Measurements from ENCODE around the gene SLC22A5.
"Not testable (repeated sequence)": the region's sequence is repeated elsewhere in the genome, so short reads cannot be mapped to it uniquely, and the experiment has no call there.

Gene SLC22A5

DNA sequence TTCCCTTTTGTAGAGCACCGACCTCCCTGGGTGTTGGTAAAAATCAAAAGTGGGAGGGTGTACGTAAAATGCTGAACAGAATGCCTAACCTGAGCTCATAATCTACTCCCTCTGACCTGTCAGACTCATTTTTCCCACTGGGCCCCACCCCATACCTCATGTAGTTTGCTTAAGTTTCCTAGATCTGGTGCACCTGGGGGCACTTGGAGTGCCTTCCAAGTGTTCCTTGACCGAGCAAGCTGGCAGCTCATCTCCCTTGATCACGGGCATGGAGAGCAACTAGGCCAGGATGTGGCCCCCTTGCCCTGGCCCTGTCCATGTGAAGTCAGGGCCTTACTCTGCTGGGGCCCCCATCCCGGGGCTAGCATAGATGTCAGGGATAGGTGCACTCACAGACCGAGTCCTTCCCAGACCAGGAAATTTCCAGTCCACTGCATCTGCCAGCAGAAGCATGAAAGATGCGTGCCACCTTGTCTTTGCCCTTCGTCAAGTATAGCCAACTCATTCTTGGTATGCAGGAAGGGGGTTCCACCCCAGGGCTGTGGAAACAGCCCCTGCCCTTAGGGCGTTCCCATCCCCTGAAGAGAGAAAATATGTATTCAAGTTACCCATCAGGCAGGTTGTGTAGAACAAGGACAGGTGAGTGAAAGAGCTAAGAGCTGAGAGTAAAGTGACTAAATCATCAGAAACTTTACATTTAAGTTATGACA, 41.9 kb downstream of the SLC22A5 start:
- DNase-seq (ENCODE audit: low read depth): no peak
- peak overlapping the region; percentile 68 for H3K4me3 ChIP-seq (replicated peaks; ENCODE audit: low read depth, low read length)
- TF ChIP-seq, protein P1, sequence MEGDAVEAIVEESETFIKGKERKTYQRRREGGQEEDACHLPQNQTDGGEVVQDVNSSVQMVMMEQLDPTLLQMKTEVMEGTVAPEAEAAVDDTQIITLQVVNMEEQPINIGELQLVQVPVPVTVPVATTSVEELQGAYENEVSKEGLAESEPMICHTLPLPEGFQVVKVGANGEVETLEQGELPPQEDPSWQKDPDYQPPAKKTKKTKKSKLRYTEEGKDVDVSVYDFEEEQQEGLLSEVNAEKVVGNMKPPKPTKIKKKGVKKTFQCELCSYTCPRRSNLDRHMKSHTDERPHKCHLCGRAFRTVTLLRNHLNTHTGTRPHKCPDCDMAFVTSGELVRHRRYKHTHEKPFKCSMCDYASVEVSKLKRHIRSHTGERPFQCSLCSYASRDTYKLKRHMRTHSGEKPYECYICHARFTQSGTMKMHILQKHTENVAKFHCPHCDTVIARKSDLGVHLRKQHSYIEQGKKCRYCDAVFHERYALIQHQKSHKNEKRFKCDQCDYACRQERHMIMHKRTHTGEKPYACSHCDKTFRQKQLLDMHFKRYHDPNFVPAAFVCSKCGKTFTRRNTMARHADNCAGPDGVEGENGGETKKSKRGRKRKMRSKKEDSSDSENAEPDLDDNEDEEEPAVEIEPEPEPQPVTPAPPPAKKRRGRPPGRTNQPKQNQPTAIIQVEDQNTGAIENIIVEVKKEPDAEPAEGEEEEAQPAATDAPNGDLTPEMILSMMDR (IDR thresholded peaks at IDR 0.05; ENCODE audit: low read length, missing control alignments): no peak

DNA sequence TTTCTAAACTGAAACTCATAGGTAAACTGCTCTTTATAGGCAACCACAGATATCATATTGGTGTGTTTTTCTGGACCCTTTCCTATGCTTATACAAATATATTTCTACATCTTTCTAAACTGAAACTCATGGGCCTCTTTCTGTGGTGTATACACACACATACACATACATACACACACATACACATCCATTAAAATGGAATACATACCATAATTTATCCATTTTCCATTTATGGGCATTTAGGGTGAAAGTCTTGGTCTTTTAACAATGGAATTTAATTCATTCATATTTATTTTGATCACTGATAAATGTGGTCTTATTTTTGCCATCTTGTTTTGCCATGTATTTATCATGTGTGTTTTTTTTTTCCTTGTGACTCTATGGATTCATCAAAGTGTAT, 44.1 kb downstream of the SLC22A5 start:
- TF ChIP-seq, protein P1 (IDR thresholded peaks at IDR 0.05; ENCODE audit: low read length, missing control alignments): no peak
- DNase-seq (ENCODE audit: low read depth): no peak
- H3K4me3 ChIP-seq (replicated peaks; ENCODE audit: low read depth, low read length): no peak overlapping the region

DNA sequence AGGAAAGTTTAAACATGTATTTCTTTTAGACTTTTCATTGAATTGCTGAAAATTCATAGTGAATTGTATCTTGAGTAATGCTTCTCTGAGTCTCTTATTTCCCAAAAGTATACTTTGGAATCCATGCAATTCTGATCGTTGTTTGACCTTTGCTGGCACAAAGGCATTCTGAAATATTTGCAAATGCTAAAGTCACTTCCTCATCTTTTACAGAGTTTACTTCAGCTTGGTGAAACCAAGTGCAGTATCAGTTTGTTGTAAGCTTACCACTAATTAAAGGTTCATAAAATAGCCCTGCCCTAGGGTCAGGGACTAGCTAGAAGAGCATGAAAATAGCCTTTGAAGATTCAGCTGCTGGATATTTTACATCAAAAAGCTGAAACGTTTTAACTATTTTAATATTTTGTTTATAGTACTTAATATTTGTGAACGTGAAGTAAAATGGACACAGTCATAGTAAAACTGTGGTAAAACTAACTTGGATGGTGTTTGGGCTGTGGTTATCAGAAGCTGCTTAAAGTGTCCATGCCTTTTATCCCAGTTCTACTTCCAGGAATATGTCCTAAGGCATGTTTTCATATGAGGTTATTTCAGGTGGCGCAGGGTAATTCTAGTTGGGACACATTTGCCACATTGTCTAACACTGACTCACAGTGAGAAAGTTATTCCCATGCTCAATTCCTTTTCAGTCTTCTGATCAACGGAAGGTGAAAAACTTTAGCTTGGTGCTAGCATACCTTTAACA, 45.3 kb downstream of the SLC22A5 start:
- H3K4me3 ChIP-seq (replicated peaks; ENCODE audit: low read depth, low read length): no peak overlapping the region
- TF ChIP-seq, protein P1 (IDR thresholded peaks at IDR 0.05; ENCODE audit: low read length, missing control alignments): no peak
- DNase-seq (ENCODE audit: low read depth): peak; percentile 46

DNA sequence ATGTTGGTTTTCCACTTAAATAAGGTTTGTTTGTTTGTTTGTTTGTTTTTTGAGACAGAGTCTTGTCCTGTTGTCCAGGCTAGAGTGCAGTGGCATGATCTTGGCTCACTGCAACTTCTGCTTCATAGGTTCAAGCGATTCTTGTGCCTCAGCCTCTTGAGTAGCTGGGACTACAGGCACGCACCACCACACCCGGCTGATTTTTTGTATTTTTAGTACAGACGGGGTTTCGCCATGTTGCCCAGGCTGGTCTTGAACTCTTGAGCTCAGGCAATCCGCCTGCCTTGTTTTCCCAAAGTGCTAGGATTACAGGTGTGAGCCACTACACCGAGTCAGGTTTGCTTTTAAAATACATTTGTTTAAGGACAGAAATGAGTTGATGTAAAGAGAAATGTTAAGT, 46.0 kb downstream of the SLC22A5 start:
- not testable (repeated sequence) for H3K4me3 ChIP-seq (replicated peaks; ENCODE audit: low read depth, low read length); DNase-seq (ENCODE audit: low read depth)

DNA sequence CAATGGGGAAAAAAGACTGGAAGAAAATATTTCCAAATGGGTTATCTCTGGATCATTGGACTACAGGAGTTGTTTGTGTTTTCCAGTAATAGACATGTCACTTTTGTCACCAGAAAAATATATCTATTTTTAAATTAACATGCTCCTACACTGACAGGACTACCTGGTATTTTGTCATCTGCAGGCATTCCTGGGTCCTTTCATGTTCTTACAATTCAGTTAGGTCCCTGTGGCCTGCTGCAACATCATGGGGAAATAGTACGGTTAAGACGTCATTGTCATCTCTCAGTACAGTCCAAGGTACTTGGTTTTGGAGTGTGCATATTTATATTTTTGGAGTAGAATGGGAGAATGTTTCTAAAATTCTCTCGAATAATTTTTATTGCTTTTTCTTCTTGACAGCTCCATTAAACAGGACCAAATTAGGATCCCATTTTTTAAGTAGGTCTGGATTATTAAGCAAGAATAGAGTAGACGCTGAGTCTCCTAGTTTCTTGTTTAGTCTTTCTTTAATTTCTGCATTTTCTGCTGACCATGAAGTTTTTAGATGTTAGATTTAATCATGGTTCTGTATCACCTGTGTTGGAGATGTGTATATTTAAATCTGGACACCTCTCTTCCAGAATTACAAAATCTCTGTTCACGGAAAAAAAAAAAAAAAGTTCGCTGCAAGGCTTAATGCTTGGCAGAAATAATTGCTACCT, 46.9 kb downstream of the SLC22A5 start:
- DNase-seq (ENCODE audit: low read depth): no peak
- TF ChIP-seq, protein P1 (IDR thresholded peaks at IDR 0.05; ENCODE audit: low read length, missing control alignments): no peak
- H3K4me3 ChIP-seq (replicated peaks; ENCODE audit: low read depth, low read length): no peak overlapping the region

DNA sequence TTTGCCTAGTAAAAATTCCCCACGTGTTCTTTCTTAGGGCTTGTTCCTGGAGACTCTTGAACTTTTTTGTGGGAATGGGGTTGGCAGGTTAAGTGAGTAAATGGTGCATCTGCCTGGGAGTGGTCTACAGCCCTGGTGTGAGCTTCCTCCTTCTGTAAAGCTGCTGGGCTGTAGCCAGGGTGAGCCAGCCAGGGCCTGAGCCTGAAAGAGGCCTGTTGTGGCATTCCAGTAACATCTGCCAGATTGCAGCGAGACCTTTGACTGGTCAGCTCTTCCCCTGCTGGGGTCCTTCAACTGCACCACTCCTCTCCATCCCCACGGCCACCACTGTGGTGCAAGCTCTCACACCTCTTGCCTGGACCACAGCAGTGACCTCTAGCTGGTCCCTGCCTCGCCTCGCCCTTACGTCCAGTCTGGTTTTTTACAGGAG, 47.5 kb downstream of the SLC22A5 start:
- no peak overlapping the region for H3K4me3 ChIP-seq (replicated peaks; ENCODE audit: low read depth, low read length)
- no peak for DNase-seq (ENCODE audit: low read depth)
- TF ChIP-seq, protein P1 (IDR thresholded peaks at IDR 0.05; ENCODE audit: low read length, missing control alignments): no peak

DNA sequence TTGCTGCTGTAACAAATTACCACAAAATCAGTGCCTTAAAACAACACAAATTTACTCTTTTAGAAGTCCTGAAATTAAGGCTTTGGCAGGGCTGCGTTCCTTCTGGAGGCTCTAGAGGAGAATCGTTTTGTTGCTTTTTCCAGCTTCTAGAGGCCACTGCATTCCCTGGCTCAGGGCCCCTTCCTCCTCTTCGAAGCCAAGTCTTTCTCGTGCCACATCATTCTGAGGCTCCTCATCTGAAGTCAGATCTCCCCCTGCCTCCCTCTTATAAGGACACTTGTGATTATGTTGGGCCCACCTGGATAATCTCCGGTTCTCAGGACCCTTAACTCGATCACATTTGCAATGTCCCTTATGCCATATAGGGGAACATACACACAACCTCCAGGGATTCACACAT, 48.0 kb downstream of the SLC22A5 start:
- DNase-seq (ENCODE audit: low read depth): no peak
- no peak overlapping the region for H3K4me3 ChIP-seq (replicated peaks; ENCODE audit: low read depth, low read length)
- TF ChIP-seq, protein P1 (IDR thresholded peaks at IDR 0.05; ENCODE audit: low read length, missing control alignments): no peak
